GM12873 (cell line): ENCODE measurements around the gene RTF1.

Source experiments
- CTCF ChIP-seq: IDR thresholded peaks from 2 replicates; pipeline ENCODE4 v1.5.1; 2012; ENCODE audit warnings: low read depth, mild to moderate bottlenecking, moderate library complexity, low read length, control low read depth; ENCODE audit not compliant: insufficient read depth; ENCODE audit errors: missing control alignments

RTF1 gene

GRCh38 chr15:41512512-41512939, 95.6 kb downstream of the RTF1 start:
- no peak for TF ChIP-seq CTCF

- no peak for TF ChIP-seq CTCF
These were observed 96.1 kb downstream of the RTF1 start for GRCh38 chr15:41512940-41513505.

GRCh38 chr15:41513506-41514227, 96.8 kb downstream of the RTF1 start, which contains the start of gene LTK:
LTK (minus strand) TSS chr15:41513827; CDS start chr15:41513709, 118 bp downstream.
- no peak for TF ChIP-seq CTCF

- no peak for TF ChIP-seq CTCF
These were observed 101.1 kb downstream of the RTF1 start for GRCh38 chr15:41517895-41518449.

- no peak for TF ChIP-seq CTCF
These were observed 103.7 kb downstream of the RTF1 start for GRCh38 chr15:41520636-41521035.

DNA sequence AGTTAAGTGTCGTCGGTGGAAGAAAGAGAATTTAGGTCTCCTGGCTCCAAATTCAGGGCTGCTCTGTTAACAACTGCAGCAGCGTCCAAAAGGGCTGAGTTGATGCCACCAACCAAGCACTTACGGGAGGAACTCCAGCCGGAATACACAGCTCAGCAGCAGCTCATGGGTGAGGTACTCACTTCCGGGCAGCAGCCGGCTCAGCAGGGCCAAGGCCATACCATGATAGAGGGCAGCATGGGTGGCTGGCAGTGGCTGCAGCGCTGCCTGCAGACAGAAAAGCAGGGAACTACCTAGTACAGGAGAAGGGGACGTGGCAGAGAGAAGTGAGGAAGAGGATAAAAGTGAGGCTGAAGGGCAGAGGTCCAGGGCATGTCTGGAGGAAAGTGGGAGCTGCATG, 104.7 kb downstream of the RTF1 start:
- TF ChIP-seq CTCF: no peak

GRCh38 chr15:41523097-41523496, 106.2 kb downstream of the RTF1 start:
- TF ChIP-seq CTCF: no peak
